Muscle of leg (tissue), 16 donors: ENCODE measurements around the gene BTF3. TPM values are rescaled to one million over a fixed set of nuclear protein-coding genes. Genes with fewer than 3 reads are reported as not detected.

Source experiments
- DNase-seq: peaks from one replicate; pipeline ENCODE4 v3.0.0; 2013
- H3K27ac ChIP-seq: one replicate; pipeline ENCODE4 v1.5.1; 2013; ENCODE audit warnings: mild to moderate bottlenecking, low read length, control low read depth
- H3K27me3 ChIP-seq: one replicate; pipeline ENCODE4 v1.6.1; 2013; ENCODE audit warnings: low read length; ENCODE audit not compliant: control insufficient read depth, insufficient read depth
- H3K36me3 ChIP-seq: one replicate; pipeline ENCODE4 v1.6.1; 2013; ENCODE audit warnings: low read length; ENCODE audit not compliant: control insufficient read depth, insufficient read depth
- H3K4me1 ChIP-seq: one replicate; pipeline ENCODE4 v1.6.1; 2013; ENCODE audit warnings: low read length; ENCODE audit not compliant: control insufficient read depth, insufficient read depth
- H3K4me3 ChIP-seq: one replicate; pipeline ENCODE4 v1.5.1; 2013; ENCODE audit warnings: low read length, control low read depth
- H3K9me3 ChIP-seq: replicated peaks from 2 replicates; pipeline ENCODE4 v1.6.1; 2013; ENCODE audit warnings: low read depth, low read length; ENCODE audit not compliant: control insufficient read depth
- WGBS: methylation state at CpG from one replicate; pipeline ENCODE4 v1.1.5; 2013; ENCODE audit warnings: missing lambda C conversion rate; ENCODE audit not compliant: insufficient coverage; 5-methylcytosine and 5-hydroxymethylcytosine counted together
- long read RNA-seq, 11 donors: transcript quantifications; one replicate each; lab custom pipeline, GENCODE V29; 2026
- polyA plus RNA-seq, 8 donors: library from polyadenylated mRNA; unstranded; fragments of 120-200 nt; gene quantifications; one replicate each; pipeline versions ENCODE4 v1.2.1 to v1.2.3, GENCODE V29; 2013; ENCODE audit warnings: inconsistent platforms in 1 of 8, low replicate concordance in 1 of 8; ENCODE audit not compliant: insufficient read length in 8 of 8, insufficient read depth in 1 of 8
- total RNA-seq: library from RNA; stranded (reverse); fragments of 120-200 nt; gene quantifications from one replicate; pipeline ENCODE4 v1.2.4, GENCODE V29; 2013

BTF3 gene
- total RNA-seq (522 TPM), polyA plus RNA-seq (1,000 to 10,000 TPM; 1,063 to 1,302 (median 1,175) TPM)
- long read RNA-seq, donor 1, transcript BTF3-202 (6 exons, 1,237 nt), result minor isoform, 23 of 291 reads
- long read RNA-seq, donor 1, transcript BTF3-201 (6 exons, 897 nt), result major isoform, 186 of 291 reads
- long read RNA-seq, donor 1, partial matches to known transcripts, result 56 of 291 reads
- long read RNA-seq, donor 1, other reads (novel, unspliced or antisense), result 25 of 291 reads
- long read RNA-seq, donor 2, transcript BTF3-201 (6 exons, 897 nt), result major isoform, 64 of 97 reads
- long read RNA-seq, donor 2, partial matches to known transcripts, result 21 of 97 reads
- long read RNA-seq, donor 2, other reads (novel, unspliced or antisense), result 12 of 97 reads
- long read RNA-seq, donor 3, transcript BTF3-202 (6 exons, 1,237 nt), result minor isoform, 31 of 631 reads
- long read RNA-seq, donor 3, transcript BTF3-201 (6 exons, 897 nt), result major isoform, 421 of 631 reads
- long read RNA-seq, donor 3, partial matches to known transcripts, result 110 of 631 reads
- long read RNA-seq, donor 3, other reads (novel, unspliced or antisense), result 63 of 631 reads
- long read RNA-seq, donor 4, transcript BTF3-202 (6 exons, 1,237 nt), result minor isoform, 30 of 423 reads
- long read RNA-seq, donor 4, transcript BTF3-201 (6 exons, 897 nt), result major isoform, 257 of 423 reads
- long read RNA-seq, donor 4, partial matches to known transcripts, result 86 of 423 reads
- long read RNA-seq, donor 4, other reads (novel, unspliced or antisense), result 48 of 423 reads
- long read RNA-seq, donor 5, transcript BTF3-201 (6 exons, 897 nt), result major isoform, 947 of 1,364 reads
- long read RNA-seq, donor 5, transcript BTF3-204 (5 exons, 954 nt), result minor isoform, 5 of 1,364 reads
- long read RNA-seq, donor 5, transcript BTF3-202 (6 exons, 1,237 nt), result minor isoform, 77 of 1,364 reads
- long read RNA-seq, donor 5, partial matches to known transcripts, result 161 of 1,364 reads
- long read RNA-seq, donor 5, other reads (novel, unspliced or antisense), result 172 of 1,364 reads
- long read RNA-seq, donor 6, transcript BTF3-202 (6 exons, 1,237 nt), result minor isoform, 49 of 1,073 reads
- long read RNA-seq, donor 6, transcript BTF3-201 (6 exons, 897 nt), result major isoform, 676 of 1,073 reads
- long read RNA-seq, donor 6, transcript BTF3-204 (5 exons, 954 nt), result minor isoform, 9 of 1,073 reads
- long read RNA-seq, donor 6, partial matches to known transcripts, result 253 of 1,073 reads
- long read RNA-seq, donor 6, other reads (novel, unspliced or antisense), result 84 of 1,073 reads
- long read RNA-seq, donor 7, transcript BTF3-201 (6 exons, 897 nt), result major isoform, 555 of 943 reads
- long read RNA-seq, donor 7, transcript BTF3-202 (6 exons, 1,237 nt), result minor isoform, 34 of 943 reads
- long read RNA-seq, donor 7, partial matches to known transcripts, result 238 of 943 reads
- long read RNA-seq, donor 7, other reads (novel, unspliced or antisense), result 115 of 943 reads
- long read RNA-seq, donor 8, transcript BTF3-201 (6 exons, 897 nt), result major isoform, 501 of 741 reads
- long read RNA-seq, donor 8, transcript BTF3-202 (6 exons, 1,237 nt), result minor isoform, 24 of 741 reads
- long read RNA-seq, donor 8, partial matches to known transcripts, result 106 of 741 reads
- long read RNA-seq, donor 8, other reads (novel, unspliced or antisense), result 103 of 741 reads
- long read RNA-seq, donor 9, transcript BTF3-201 (6 exons, 897 nt), result major isoform, 380 of 580 reads
- long read RNA-seq, donor 9, transcript BTF3-202 (6 exons, 1,237 nt), result minor isoform, 29 of 580 reads
- long read RNA-seq, donor 9, partial matches to known transcripts, result 102 of 580 reads
- long read RNA-seq, donor 9, other reads (novel, unspliced or antisense), result 65 of 580 reads
- long read RNA-seq, donor 10, transcript BTF3-201 (6 exons, 897 nt), result major isoform, 722 of 1,241 reads
- long read RNA-seq, donor 10, transcript BTF3-202 (6 exons, 1,237 nt), result minor isoform, 49 of 1,241 reads
- long read RNA-seq, donor 10, partial matches to known transcripts, result 332 of 1,241 reads
- long read RNA-seq, donor 10, other reads (novel, unspliced or antisense), result 134 of 1,241 reads
- long read RNA-seq, donor 11, transcript BTF3-201 (6 exons, 897 nt), result major isoform, 488 of 798 reads
- long read RNA-seq, donor 11, transcript BTF3-202 (6 exons, 1,237 nt), result minor isoform, 45 of 798 reads
- long read RNA-seq, donor 11, partial matches to known transcripts, result 156 of 798 reads
- long read RNA-seq, donor 11, other reads (novel, unspliced or antisense), result 106 of 798 reads

- H3K27me3 ChIP-seq, result no peaks in the 10 kb centered on the region
- H3K9me3 ChIP-seq, result no peaks in the 10 kb centered on the region
- peaks cover 12% of the 10 kb centered on the region for H3K36me3 ChIP-seq
- peaks cover 5% of the 10 kb centered on the region for H3K4me1 ChIP-seq
- peak; percentile 99 for DNase-seq
- H3K27ac ChIP-seq, result peak within 1 kb of the TSS; percentile 95
- WGBS, result under 1% methylated on average over 66 of the region's 67 CpGs
- peak within 1 kb of the TSS; percentile 67 for H3K4me3 ChIP-seq
Measured at GRCh38 chr5:73498057-73498992, at the start of gene BTF3. TSS of gene BTF3 (plus strand) at chr5:73498442. CDS start at chr5:73498668, 226 bp downstream.

GRCh38 chr5:73448463-73449136 is 49.6 kb upstream of the BTF3 start, which contains the start of gene FOXD1:
TSS of gene FOXD1 (minus strand) at chr5:73448777. CDS start at chr5:73448362, 415 bp downstream.
- under 1% methylated on average over 55 of the region's 59 CpGs for WGBS
- Histone ChIP-seq H3K9me3 (no peaks in the 10 kb centered on the region), H3K36me3 (no peaks in the 10 kb centered on the region), H3K27ac (peak within 1 kb of the TSS; percentile 29), H3K4me1 (peaks cover 22% of the 10 kb centered on the region), H3K27me3 (peaks cover 69% of the 10 kb centered on the region), H3K4me3 (peak within 1 kb of the TSS; percentile 49)
- peak; percentile 93 for DNase-seq

DNA sequence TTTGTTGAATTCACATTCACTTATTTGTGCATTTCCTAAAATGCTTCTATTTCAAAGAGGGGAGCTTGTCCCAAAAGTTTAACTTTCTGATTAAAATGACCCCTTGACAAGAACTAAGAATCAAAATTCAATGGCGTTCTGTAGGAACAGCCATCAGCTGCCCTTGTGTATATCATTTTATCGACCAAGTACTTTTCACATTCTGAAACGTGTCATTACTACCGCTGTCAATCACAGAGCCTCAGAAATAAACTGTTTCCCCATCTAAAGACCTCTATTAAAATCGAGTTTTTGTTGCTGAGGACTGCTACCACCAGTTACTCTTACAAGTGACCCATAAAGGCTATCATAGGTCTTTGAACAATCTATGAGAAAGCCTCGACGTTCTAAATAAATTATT is 48.1 kb upstream of the BTF3 start:
- no peak overlapping the region for H3K27ac ChIP-seq
- 13% methylated on average over 5 of the region's 7 CpGs for WGBS
- H3K36me3 ChIP-seq, result no peaks in the 10 kb centered on the region
- DNase-seq, result no peak
- peaks cover 22% of the 10 kb centered on the region for H3K4me1 ChIP-seq
- no peak overlapping the region for H3K4me3 ChIP-seq
- H3K9me3 ChIP-seq, result no peaks in the 10 kb centered on the region
- H3K27me3 ChIP-seq, result peaks cover 63% of the 10 kb centered on the region

GRCh38 chr5:73450672-73451223 is 47.5 kb upstream of the BTF3 start:
- H3K9me3 ChIP-seq, result no peaks in the 10 kb centered on the region
- peaks cover 22% of the 10 kb centered on the region for H3K4me1 ChIP-seq
- no peaks in the 10 kb centered on the region for H3K36me3 ChIP-seq
- H3K27ac ChIP-seq, result no peak overlapping the region
- no peak overlapping the region for H3K4me3 ChIP-seq
- DNase-seq, result peak; percentile 60
- 4% methylated on average over 23 of the region's 27 CpGs for WGBS
- peaks cover 63% of the 10 kb centered on the region for H3K27me3 ChIP-seq

GRCh38 chr5:73451224-73452130 is 46.8 kb upstream of the BTF3 start:
- peak; percentile 62 for DNase-seq
- H3K27me3 ChIP-seq, result peaks cover 62% of the 10 kb centered on the region
- WGBS, result under 1% methylated on average over 68 of the region's 70 CpGs
- no peaks in the 10 kb centered on the region for H3K9me3 ChIP-seq
- no peaks in the 10 kb centered on the region for H3K36me3 ChIP-seq
- peaks cover 21% of the 10 kb centered on the region for H3K4me1 ChIP-seq
- no peak overlapping the region for H3K27ac ChIP-seq
- H3K4me3 ChIP-seq, result no peak overlapping the region

DNA sequence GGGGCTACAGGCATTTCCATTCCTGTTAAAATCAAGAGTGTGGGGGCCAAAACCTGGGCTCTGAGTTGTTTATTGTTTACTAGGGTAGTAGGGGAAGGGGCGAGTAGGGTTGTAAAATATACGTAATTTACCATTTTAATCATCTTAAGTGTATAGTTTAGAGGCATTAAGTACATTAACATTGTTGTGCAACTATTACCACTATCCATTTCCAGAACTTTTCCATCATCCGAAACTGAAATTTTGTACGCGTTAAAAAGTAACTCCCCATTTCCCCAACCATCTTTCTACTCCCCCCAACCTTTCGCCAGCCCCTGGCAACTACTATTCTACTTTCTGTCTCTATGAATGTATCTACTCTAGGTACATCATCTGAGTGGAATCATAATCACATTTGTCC is 46.0 kb upstream of the BTF3 start:
- 80% methylated on average over 1 of the region's 6 CpGs for WGBS

More for the DNA sequence above, 46.0 kb upstream of the BTF3 start:
- peaks cover 17% of the 10 kb centered on the region for H3K4me1 ChIP-seq
- H3K27me3 ChIP-seq, result peaks cover 58% of the 10 kb centered on the region
- no peak overlapping the region for H3K4me3 ChIP-seq
- no peak for DNase-seq
- no peaks in the 10 kb centered on the region for H3K9me3 ChIP-seq
- no peak overlapping the region for H3K27ac ChIP-seq
- H3K36me3 ChIP-seq, result no peaks in the 10 kb centered on the region
